Esophagus squamous epithelium (tissue), 5 donors: Measurements from ENCODE around the gene GAS7. TPM values are rescaled to one million over a fixed set of nuclear protein-coding genes. Genes with fewer than 3 reads are reported as not detected.

Experiments
- DNase-seq: peaks from one replicate; lab custom pipeline; 2025; lab: John Stamatoyannopoulos, UW
- H3K27ac ChIP-seq, 4 donors: fragments of 200-600 bp; sonication (generic); one replicate each; pipeline ENCODE4 v1.5.1; 2016 to 2019; ENCODE audit warnings: mild to moderate bottlenecking in 1 of 4
- H3K27me3 ChIP-seq, 4 donors: fragments of 200-600 bp; sonication (generic); 1 replicate in 3 of 4; 2 replicates in 1 of 4; pipeline versions ENCODE4 v1.5.1 to v1.6.0; 2017 to 2021; ENCODE audit warnings: antibody characterized with exemption in 1 of 4
- H3K36me3 ChIP-seq, 3 donors: fragments of 200-600 bp; sonication (generic); one replicate each; pipeline ENCODE4 v1.5.1; 2016 to 2019
- H3K4me1 ChIP-seq, 3 donors: fragments of 200-600 bp; sonication (generic); one replicate each; pipeline ENCODE4 v1.5.1; 2017 to 2019
- H3K4me3 ChIP-seq, 4 donors: fragments of 200-600 bp; sonication (generic); 1 replicate in 3 of 4; 2 replicates in 1 of 4; pipeline ENCODE4 v1.5.1; 2016 to 2019; ENCODE audit warnings: mild to moderate bottlenecking in 2 of 4, moderate library complexity in 1 of 4
- H3K9me3 ChIP-seq, 3 donors: fragments of 200-600 bp; sonication (generic); one replicate each; pipeline ENCODE4 v1.5.1; 2016 to 2019
- POLR2A ChIP-seq, 4 donors: fragments of 450-650 bp; IDR thresholded peaks; one replicate each; pipeline ENCODE4 v1.6.1; 2017; ENCODE audit warnings: antibody characterized with exemption in 4 of 4, mild to moderate bottlenecking in 4 of 4, moderate library complexity in 3 of 4
- WGBS, 2 donors: methylation state at CpG; one replicate each; pipeline ENCODE4 v1.1.5; 2018; 5-methylcytosine and 5-hydroxymethylcytosine counted together
- intact Hi-C: fragments of 100-400 bp; cut with DNase I; formaldehyde crosslinking; loops from one replicate; pipeline ENCODE4 v1.15.0; 2022
- total RNA-seq, 4 donors: library from RNA; depleted of rRNA; stranded (reverse); fragments of >200 nt; gene quantifications; one replicate each; pipeline ENCODE4 v1.1.0, GENCODE V29; 2016
- TF ChIP-seq, protein P1 (sequence below), 6 experiments: fragments of 450-650 bp in 4 of 6; fragments of 200-600 bp in 2 of 6; sonication (generic) in 2 of 6; IDR thresholded peaks; one replicate each; pipeline ENCODE4 v1.5.1; 2016 to 2019; ENCODE audit warnings: antibody characterized with exemption in 6 of 6, mild to moderate bottlenecking in 4 of 6, moderate library complexity in 4 of 6
- donor health status: DM: yes; HTN: yes; CAD: no.

Gene GAS7
- total RNA-seq, 4 donors from 2014 or later = 16.8 to 39.1 (median 30.1) TPM

DNA sequence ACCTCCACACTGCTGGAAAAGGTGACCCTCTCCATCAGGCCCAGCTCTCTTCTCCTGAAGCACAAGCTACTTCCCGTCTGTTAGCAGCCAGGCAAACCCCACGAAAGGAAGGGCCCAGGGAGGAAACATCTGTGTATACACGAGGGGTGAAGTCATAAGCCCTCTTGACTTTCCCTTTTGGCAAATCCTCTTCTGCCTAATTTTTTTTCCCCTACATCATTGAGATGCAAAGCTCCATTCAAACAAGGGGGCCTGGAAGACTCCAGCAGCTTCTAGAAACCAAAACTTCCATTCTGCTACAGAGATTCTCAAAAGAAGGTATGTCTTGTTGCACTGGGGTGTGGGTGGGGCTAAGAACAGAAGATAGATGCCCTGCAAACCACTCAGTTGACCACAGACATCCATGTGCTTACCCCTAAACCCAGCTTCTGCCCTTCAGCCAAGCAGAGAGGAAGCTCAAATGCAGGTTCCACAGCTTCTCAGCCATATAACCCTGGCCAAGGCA, 147.8 kb downstream of the GAS7 start:
- H3K27ac ChIP-seq = peak overlapping the region in 3 of 4 donors; percentile 59 to 83 (median 70)
- H3K27me3 ChIP-seq = no peaks in the 10 kb centered on the region
- DNase-seq = no peak
- TF ChIP-seq, protein P1, sequence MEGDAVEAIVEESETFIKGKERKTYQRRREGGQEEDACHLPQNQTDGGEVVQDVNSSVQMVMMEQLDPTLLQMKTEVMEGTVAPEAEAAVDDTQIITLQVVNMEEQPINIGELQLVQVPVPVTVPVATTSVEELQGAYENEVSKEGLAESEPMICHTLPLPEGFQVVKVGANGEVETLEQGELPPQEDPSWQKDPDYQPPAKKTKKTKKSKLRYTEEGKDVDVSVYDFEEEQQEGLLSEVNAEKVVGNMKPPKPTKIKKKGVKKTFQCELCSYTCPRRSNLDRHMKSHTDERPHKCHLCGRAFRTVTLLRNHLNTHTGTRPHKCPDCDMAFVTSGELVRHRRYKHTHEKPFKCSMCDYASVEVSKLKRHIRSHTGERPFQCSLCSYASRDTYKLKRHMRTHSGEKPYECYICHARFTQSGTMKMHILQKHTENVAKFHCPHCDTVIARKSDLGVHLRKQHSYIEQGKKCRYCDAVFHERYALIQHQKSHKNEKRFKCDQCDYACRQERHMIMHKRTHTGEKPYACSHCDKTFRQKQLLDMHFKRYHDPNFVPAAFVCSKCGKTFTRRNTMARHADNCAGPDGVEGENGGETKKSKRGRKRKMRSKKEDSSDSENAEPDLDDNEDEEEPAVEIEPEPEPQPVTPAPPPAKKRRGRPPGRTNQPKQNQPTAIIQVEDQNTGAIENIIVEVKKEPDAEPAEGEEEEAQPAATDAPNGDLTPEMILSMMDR (IDR thresholded peaks at IDR 0.05) = no peak
- TF ChIP-seq POLR2A (IDR thresholded peaks at IDR 0.05) = no peak
- peaks cover 0 to 30% (median 11%) of the 10 kb centered on the region in 3 donors for H3K4me1 ChIP-seq
- H3K9me3 ChIP-seq = no peaks in the 10 kb centered on the region
- WGBS, 2 donors = 21 to 27% methylated on average over 3 of the region's 3 CpGs
- no peaks in the 10 kb centered on the region for H3K36me3 ChIP-seq
- intact Hi-C loops = no loop called here
- H3K4me3 ChIP-seq = no peak overlapping the region

- H3K4me3 ChIP-seq = no peak overlapping the region
- no peaks in the 10 kb centered on the region for H3K27me3 ChIP-seq
- intact Hi-C loops = no loop called here
- peaks cover 0 to 23% (median 7%) of the 10 kb centered on the region in 3 donors for H3K4me1 ChIP-seq
- no peak for DNase-seq
- WGBS, 2 donors = 89 to 91% methylated on average over 6 to 7 of the region's 7 CpGs
- no peaks in the 10 kb centered on the region for H3K9me3 ChIP-seq
- no peaks in the 10 kb centered on the region for H3K36me3 ChIP-seq
- TF ChIP-seq, protein P1 (IDR thresholded peaks at IDR 0.05) = no peak
- no peak for TF ChIP-seq POLR2A (IDR thresholded peaks at IDR 0.05)
- H3K27ac ChIP-seq = peak overlapping the region in 3 of 4 donors; percentile 34 to 70 (median 37)
Observed at GRCh38 chr17:10048629-10049350, 149.6 kb downstream of the GAS7 start.

DNA sequence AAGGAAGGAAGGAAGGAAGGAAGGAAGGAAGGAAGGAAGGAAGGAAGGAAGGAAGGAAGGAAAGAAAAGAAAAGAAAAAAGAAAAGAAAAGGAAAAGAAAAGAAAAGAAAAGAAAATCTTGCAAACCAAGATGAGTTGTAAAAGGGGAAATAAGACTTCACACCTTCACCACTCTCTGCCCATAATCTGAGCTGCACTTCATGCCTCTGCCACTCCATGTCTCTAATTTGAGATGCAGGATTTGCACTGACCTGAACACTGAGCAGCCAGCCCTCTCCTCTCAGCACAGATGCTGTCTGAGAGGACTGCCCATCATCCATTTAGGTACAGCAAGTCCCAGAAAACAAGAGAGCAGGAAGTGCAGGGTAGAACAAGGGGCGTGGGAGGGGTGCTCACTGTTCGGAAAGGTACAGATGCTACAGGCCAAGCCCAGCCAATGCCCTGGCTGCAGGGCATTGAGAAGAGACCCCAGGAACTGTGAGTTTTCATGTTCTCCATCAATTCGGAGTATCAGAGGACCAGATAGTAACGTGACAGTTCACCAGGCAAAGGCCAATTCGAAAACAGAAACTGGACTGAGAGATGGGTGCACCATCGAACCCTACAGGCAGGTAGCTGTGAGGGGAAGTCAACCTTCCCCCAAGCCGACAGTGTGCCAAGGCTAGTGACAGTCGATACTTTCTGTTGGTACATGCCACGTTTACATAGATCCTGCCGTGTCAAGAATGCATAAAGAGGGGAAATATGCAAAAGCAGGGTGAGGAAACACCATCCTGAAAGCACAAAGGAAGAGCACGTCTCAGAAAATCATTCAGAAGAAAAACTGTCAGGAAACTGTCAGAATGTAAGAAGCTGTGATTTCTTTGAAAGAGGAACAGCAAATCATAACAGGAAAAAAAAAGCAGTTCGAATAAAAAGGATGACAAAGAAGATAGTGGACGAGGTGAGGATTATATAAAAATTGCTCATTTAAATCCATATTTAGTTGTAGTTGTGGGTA, 151.3 kb downstream of the GAS7 start:
- no peaks in the 10 kb centered on the region for H3K36me3 ChIP-seq
- no peak overlapping the region for H3K4me3 ChIP-seq
- H3K9me3 ChIP-seq = no peaks in the 10 kb centered on the region
- TF ChIP-seq, protein P1 (IDR thresholded peaks at IDR 0.05) = no peak
- TF ChIP-seq POLR2A (IDR thresholded peaks at IDR 0.05) = no peak
- peaks cover 0 to 23% (median 7%) of the 10 kb centered on the region in 3 donors for H3K4me1 ChIP-seq
- H3K27ac ChIP-seq = no peak overlapping the region
- H3K27me3 ChIP-seq = no peaks in the 10 kb centered on the region
- 51 to 53% methylated on average over 13 of the region's 13 CpGs for WGBS, 2 donors
- intact Hi-C loops = no loop called here
- no peak for DNase-seq

- Histone ChIP-seq H3K27ac (peak overlapping the region in 1 of 4 donors; percentile 33), H3K9me3 (no peaks in the 10 kb centered on the region), H3K4me1 (peaks cover 0 to 15% (median 4%) of the 10 kb centered on the region in 3 donors), H3K27me3 (no peaks in the 10 kb centered on the region), H3K36me3 (no peaks in the 10 kb centered on the region), H3K4me3 (no peak overlapping the region)
- intact Hi-C loops = no loop called here
- no peak for DNase-seq
- TF ChIP-seq, protein P1 (IDR thresholded peaks at IDR 0.05) = no peak
- no peak for TF ChIP-seq POLR2A (IDR thresholded peaks at IDR 0.05)
- 63 to 81% methylated on average over 17 of the region's 17 CpGs for WGBS, 2 donors
Observed at GRCh38 chr17:10045871-10046658, 152.3 kb downstream of the GAS7 start.
